HepG2 (cell line): ENCODE data around the gene FAM234B. TPM values are rescaled to one million over a fixed set of nuclear protein-coding genes. Genes with fewer than 3 reads are reported as not detected.

ENCODE experiments used
- ATAC-seq: fragments of 200-7000 bp; cut with Tn5 transposase; 3 replicates; pipeline ENCODE4 v1.9.1; 2020; ENCODE audit warnings: mild to moderate bottlenecking, moderate library complexity
- BruUV-seq: library from RNA; stranded (reverse); fragments of 400-500 nt; replicated peaks from 2 replicates; lab custom pipeline; 2021; lab: Mats Ljungman, UMichigan
- CTCF ChIA-PET: fragments of 300-600 bp; formaldehyde crosslinking; extraction: SDS; loops from one replicate; lab custom pipeline; 2021; ENCODE audit warnings: low total read pairs, inconsistent platforms, low intra/inter-chr PET ratio; lab: Yijun Ruan, JAX
- POLR2A ChIA-PET: fragments of 350-600 bp; sonication (Branson Sonifier 250); formaldehyde crosslinking; loops from one replicate; lab custom pipeline; 2020; ENCODE audit warnings: antibody characterized with exemption, inconsistent platforms; lab: Yijun Ruan, JAX
- DNase-seq: peaks from one replicate; pipeline ENCODE4 v3.0.0-alpha.2; 2015; ENCODE audit warnings: low spot score
- FAIRE-seq: peaks from 3 replicates; lab custom pipeline; 2011; peaks lifted over from hg19 to GRCh38; lab: Jason Lieb, UNC
- H2AFZ ChIP-seq: one replicate; pipeline ENCODE4 v1.6.1; 2011; ENCODE audit warnings: low read length, inconsistent platforms
- H3K27ac ChIP-seq: fragments of 300-600 bp; 3 replicates; pipeline ENCODE4 v1.8.0; 2011; ENCODE audit warnings: mixed run types, mild to moderate bottlenecking, mixed read lengths, low read length, inconsistent platforms; ENCODE audit not compliant: insufficient read depth; ENCODE audit errors: extremely low read length
- H3K27me3 ChIP-seq, 2 experiments: fragments of 200-600 bp in 1 of 2; 2 replicates in 1 of 2; 3 replicates in 1 of 2; pipeline versions ENCODE4 v1.6.0 to v1.8.0; 2011; ENCODE audit warnings: low read length in 2 of 2, mild to moderate bottlenecking in 2 of 2, moderate library complexity in 2 of 2, inconsistent platforms in 1 of 2; ENCODE audit not compliant: insufficient read depth in 2 of 2, control insufficient read depth in 1 of 2
- H3K36me3 ChIP-seq, 2 experiments: fragments of 200-600 bp in 1 of 2; replicated peaks in 1 of 2; 2 replicates in 1 of 2; 3 replicates in 1 of 2; pipeline versions ENCODE4 v1.5.1 to v1.8.0; 2011; ENCODE audit warnings: low read length in 2 of 2, inconsistent platforms in 1 of 2; ENCODE audit not compliant: insufficient read depth in 2 of 2, control insufficient read depth in 1 of 2
- H3K4me1 ChIP-seq: 2 replicates; pipeline ENCODE4 v1.5.1; 2012; ENCODE audit warnings: low read length, inconsistent platforms; ENCODE audit not compliant: insufficient read depth
- H3K4me2 ChIP-seq: 2 replicates; pipeline ENCODE4 v1.6.0; 2011; ENCODE audit warnings: low read depth, low read length, inconsistent platforms
- H3K4me3 ChIP-seq, 3 experiments: fragments of 200-600 bp in 1 of 3; sonication (generic), shearing (Covaris generic) in 1 of 3; replicated peaks in 1 of 3; 2 replicates each; pipeline ENCODE4 v1.5.1; 2011 to 2016; ENCODE audit warnings: low read length in 3 of 3, inconsistent platforms in 2 of 3, low read depth in 2 of 3, mild to moderate bottlenecking in 2 of 3, control low read depth in 1 of 3, mixed read lengths in 1 of 3; ENCODE audit not compliant: insufficient read depth in 1 of 3
- H3K79me2 ChIP-seq: one replicate; pipeline ENCODE4 v1.6.1; 2011; ENCODE audit warnings: low read length, inconsistent platforms; ENCODE audit not compliant: insufficient read depth
- H3K9ac ChIP-seq: 2 replicates; pipeline ENCODE4 v1.6.0; 2011; ENCODE audit warnings: mild to moderate bottlenecking, low read depth, low read length, inconsistent platforms; ENCODE audit not compliant: insufficient read depth
- H3K9me3 ChIP-seq: 2 replicates; pipeline ENCODE4 v1.5.1; 2012; ENCODE audit warnings: mild to moderate bottlenecking, low read length
- H4K20me1 ChIP-seq: 2 replicates; pipeline ENCODE4 v1.6.0; 2011; ENCODE audit warnings: inconsistent platforms, mild to moderate bottlenecking, low read length, moderate library complexity; ENCODE audit not compliant: insufficient read depth
- BRCA1 ChIP-seq: sonication (generic); formaldehyde crosslinking; IDR thresholded peaks from 2 replicates; pipeline ENCODE4 v1.4.0; 2020; ENCODE audit warnings: missing genetic modification reagents
- CEBPZ ChIP-seq: IDR thresholded peaks from 2 replicates; pipeline ENCODE4 v1.6.1; 2012; ENCODE audit warnings: low read length, improper control_type of control experiment
- IRX3 ChIP-seq: sonication (generic); formaldehyde crosslinking; IDR thresholded peaks from 2 replicates; pipeline ENCODE4 v1.8.1; 2023; ENCODE audit warnings: mild to moderate bottlenecking, low read depth, missing genetic modification reagents, borderline replicate concordance
- MTA3 ChIP-seq: sonication (generic); formaldehyde crosslinking; IDR thresholded peaks from 2 replicates; pipeline ENCODE4 v1.4.0; 2020; ENCODE audit warnings: missing genetic modification reagents
- SSRP1 ChIP-seq: IDR thresholded peaks from 2 replicates; pipeline ENCODE4 v1.6.1; 2016; ENCODE audit warnings: control low read depth
- WGBS: methylation state at CpG from one replicate; pipeline ENCODE4 v1.1.6; 2017; ENCODE audit warnings: low lambda C conversion rate; 5-methylcytosine and 5-hydroxymethylcytosine counted together
- in situ Hi-C: cut with HindIII; loops from 2 replicates; pipeline ENCODE4 v1.10.0; 2017; ENCODE audit warnings: low pct_unique_long_range_greater_than_20kb; ENCODE audit not compliant: extremely low pct_ligation_motif_present
- intact Hi-C: fragments of 100-400 bp; cut with micrococcal nuclease; formaldehyde crosslinking; loops from one replicate; pipeline ENCODE4 v1.10.0; 2022; ENCODE audit not compliant: unreplicated experiment
- polyA plus RNA-seq, 8 experiments: library from polyadenylated mRNA; depleted of rRNA in 3 of 8; stranded (reverse) in 7 of 8; unstranded in 1 of 8; fragments of >200 nt; fragmentation: Illumina TruSeq in 4 of 8; extraction: Trizol in 4 of 8; gene quantifications; 2 replicates each; pipeline versions ENCODE4 v1.2.1 to v1.2.3, GENCODE V29; 2011 to 2016; ENCODE audit warnings: low read depth in 4 of 8, missing spikeins in 1 of 8, mixed read lengths in 1 of 8; ENCODE audit not compliant: insufficient read depth in 1 of 8
- total RNA-seq, 5 experiments: library from RNA; depleted of rRNA; stranded (reverse); fragments of >200 nt; fragmentation: Illumina TruSeq; extraction: Trizol; gene quantifications; 2 replicates each; pipeline ENCODE4 v1.2.3, GENCODE V29; 2016; ENCODE audit warnings: low read depth in 1 of 5
- TF ChIP-seq, protein P1 (sequence below): sonication (generic); formaldehyde crosslinking; IDR thresholded peaks from 2 replicates; pipeline ENCODE4 v1.5.0; 2020; ENCODE audit warnings: missing genetic modification reagents

FAM234B gene
- total and polyA plus RNA-seq, 2 of the 13 experiments (the other 11 are each of a cell fraction or from before 2014, with no cell fraction given), result 7.8 to 13.8 TPM

DNA sequence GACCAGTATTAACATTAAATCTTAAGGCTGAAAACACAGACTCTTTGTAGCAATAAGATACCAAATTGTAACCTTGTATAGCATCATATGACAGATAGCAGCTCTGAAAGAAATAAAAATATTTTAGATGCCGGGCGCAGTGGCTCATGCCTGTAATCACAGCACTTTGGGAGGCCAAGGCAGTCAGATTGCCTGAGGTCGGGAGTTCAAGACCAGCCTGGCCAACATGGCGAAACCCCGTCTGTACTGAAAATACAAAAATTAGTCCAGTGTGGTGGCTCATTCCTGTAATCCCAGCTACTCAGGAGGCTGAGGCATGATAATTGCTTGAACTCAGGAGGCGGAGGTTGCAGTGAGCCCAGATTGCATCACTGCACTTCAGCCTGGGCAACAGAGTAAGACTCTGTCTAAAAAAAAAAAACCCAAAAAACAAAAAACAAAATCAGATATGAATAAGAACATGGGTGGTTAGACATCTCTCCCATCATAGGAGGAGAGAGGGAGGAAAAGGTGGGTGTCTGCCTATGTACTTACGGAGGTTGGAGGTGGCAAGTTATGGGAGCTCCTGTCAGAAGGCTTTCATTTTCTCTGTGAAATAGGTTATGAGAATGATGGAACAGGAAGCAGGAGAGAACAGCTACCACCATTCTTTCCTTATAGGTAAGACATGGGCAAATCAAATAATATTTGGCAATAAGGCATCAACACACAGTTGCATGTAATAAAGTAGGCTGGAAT is 36.5 kb upstream of the FAM234B start (continued):
- no peak for TF ChIP-seq CEBPZ
- no peak for TF ChIP-seq IRX3 (CRISPR knock-in tag)
- TF ChIP-seq BRCA1 (CRISPR knock-in tag), result no peak
- TF ChIP-seq, protein P1, sequence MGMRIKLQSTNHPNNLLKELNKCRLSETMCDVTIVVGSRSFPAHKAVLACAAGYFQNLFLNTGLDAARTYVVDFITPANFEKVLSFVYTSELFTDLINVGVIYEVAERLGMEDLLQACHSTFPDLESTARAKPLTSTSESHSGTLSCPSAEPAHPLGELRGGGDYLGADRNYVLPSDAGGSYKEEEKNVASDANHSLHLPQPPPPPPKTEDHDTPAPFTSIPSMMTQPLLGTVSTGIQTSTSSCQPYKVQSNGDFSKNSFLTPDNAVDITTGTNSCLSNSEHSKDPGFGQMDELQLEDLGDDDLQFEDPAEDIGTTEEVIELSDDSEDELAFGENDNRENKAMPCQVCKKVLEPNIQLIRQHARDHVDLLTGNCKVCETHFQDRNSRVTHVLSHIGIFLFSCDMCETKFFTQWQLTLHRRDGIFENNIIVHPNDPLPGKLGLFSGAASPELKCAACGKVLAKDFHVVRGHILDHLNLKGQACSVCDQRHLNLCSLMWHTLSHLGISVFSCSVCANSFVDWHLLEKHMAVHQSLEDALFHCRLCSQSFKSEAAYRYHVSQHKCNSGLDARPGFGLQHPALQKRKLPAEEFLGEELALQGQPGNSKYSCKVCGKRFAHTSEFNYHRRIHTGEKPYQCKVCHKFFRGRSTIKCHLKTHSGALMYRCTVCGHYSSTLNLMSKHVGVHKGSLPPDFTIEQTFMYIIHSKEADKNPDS (CRISPR knock-in tag), result no peak

- TF ChIP-seq SSRP1 (CRISPR knock-in tag), result no peak
- no peak for TF ChIP-seq MTA3 (CRISPR knock-in tag)
- DNase-seq, result no peak
- in situ Hi-C loops, result no loop called here
- Histone ChIP-seq H3K4me1 (0 out of 2 replicates have a peak, but pooled peaks cover 5% of the 10 kb centered on the region), H3K36me3 (no peaks in the 10 kb centered on the region), H3K27me3 (no peaks in the 10 kb centered on the region), H3K9me3 (no peaks in the 10 kb centered on the region), H3K4me3 (no peak overlapping the region), H3K4me2 (no peak overlapping the region), H3K79me2 (no peaks in the 10 kb centered on the region), H3K9ac (no peak overlapping the region), H4K20me1 (no peaks in the 10 kb centered on the region), H2AFZ (no peak overlapping the region), H3K27ac (no peak overlapping the region)
- FAIRE-seq, result no peak
- CTCF ChIA-PET, result no interaction called here
- no peak for ATAC-seq
- no TSS peak for BruUV-seq
- intact Hi-C loops, result no loop called here
- POLR2A ChIA-PET, result no interaction called here
- WGBS, result 60% methylated on average over 5 of the region's 5 CpGs
Measured at GRCh38 chr12:13008741-13009380, 35.3 kb upstream of the FAM234B start.
